Testis (tissue), 2 donors: ENCODE measurements around the gene NUBP1.

Source experiments
- CTCF ChIP-seq, 3 experiments: fragments of 450-650 bp in 2 of 3; fragments of 200-600 bp in 1 of 3; sonication (generic) in 1 of 3; IDR thresholded peaks; one replicate each; pipeline ENCODE4 v1.5.1; 2016 to 2019; ENCODE audit warnings: antibody characterized with exemption in 3 of 3, mild to moderate bottlenecking in 2 of 3, moderate library complexity in 1 of 3
- POLR2A ChIP-seq: fragments of 450-650 bp; IDR thresholded peaks from one replicate; pipeline ENCODE4 v1.6.1; 2017; ENCODE audit warnings: antibody characterized with exemption, mild to moderate bottlenecking, moderate library complexity

- TF ChIP-seq CTCF (IDR thresholded peaks at IDR 0.05) (no peak), POLR2A (no peak)
Measured at GRCh38 chr16:10776280-10776679, 32.6 kb downstream of the NUBP1 start.
